Neural cell (in vitro differentiated cells): ENCODE results near the gene ZNF814.

Source experiments
- EP300 ChIP-seq: fragments of 450-650 bp; conservative IDR thresholded peaks from 2 replicates; pipeline ENCODE4 v1.6.1; 2014; ENCODE audit warnings: antibody characterized with exemption, mild to moderate bottlenecking, moderate library complexity; ENCODE audit not compliant: poor library complexity, severe bottlenecking
- POLR2AphosphoS5 ChIP-seq: IDR thresholded peaks from 2 replicates; pipeline ENCODE4 v1.6.1; 2012
- TF ChIP-seq, protein P1 (sequence below): fragments of 450-650 bp; IDR thresholded peaks from 2 replicates; pipeline ENCODE4 v1.5.1; 2014; ENCODE audit warnings: antibody characterized with exemption, mild to moderate bottlenecking, moderate library complexity; ENCODE audit not compliant: poor library complexity, severe bottlenecking

- TF ChIP-seq EP300 (peak; percentile 31), POLR2AphosphoS5 (peak; percentile 83)
- TF ChIP-seq, protein P1, sequence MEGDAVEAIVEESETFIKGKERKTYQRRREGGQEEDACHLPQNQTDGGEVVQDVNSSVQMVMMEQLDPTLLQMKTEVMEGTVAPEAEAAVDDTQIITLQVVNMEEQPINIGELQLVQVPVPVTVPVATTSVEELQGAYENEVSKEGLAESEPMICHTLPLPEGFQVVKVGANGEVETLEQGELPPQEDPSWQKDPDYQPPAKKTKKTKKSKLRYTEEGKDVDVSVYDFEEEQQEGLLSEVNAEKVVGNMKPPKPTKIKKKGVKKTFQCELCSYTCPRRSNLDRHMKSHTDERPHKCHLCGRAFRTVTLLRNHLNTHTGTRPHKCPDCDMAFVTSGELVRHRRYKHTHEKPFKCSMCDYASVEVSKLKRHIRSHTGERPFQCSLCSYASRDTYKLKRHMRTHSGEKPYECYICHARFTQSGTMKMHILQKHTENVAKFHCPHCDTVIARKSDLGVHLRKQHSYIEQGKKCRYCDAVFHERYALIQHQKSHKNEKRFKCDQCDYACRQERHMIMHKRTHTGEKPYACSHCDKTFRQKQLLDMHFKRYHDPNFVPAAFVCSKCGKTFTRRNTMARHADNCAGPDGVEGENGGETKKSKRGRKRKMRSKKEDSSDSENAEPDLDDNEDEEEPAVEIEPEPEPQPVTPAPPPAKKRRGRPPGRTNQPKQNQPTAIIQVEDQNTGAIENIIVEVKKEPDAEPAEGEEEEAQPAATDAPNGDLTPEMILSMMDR: peak; percentile 66
These were observed 58.7 kb downstream of the ZNF814 start, which contains the start of gene ZNF587B for GRCh38 chr19:57830071-57830602.
